Measurements from ENCODE around the gene SLC9A8.

DNA sequence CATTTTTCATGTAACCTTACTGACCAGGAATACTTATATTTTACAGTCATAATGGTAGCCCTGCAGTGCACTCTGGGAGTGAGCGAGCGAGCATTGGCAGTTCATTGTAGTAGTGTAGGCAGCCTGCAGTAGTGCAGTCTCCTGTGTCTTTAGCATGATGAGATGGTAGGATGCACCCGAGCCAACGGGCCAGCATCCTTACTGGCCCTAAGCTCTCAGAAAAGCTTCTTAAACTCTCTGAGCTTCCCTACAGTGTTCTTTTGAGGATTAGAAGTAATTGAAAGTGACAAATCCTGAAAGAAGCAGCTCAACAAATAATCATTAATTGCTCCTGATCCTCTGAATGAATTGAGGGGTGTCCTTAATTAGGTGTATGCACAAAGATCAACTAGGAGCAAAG, 20.9 kb downstream of the SLC9A8 start:
- TF ChIP-seq, protein P1, sequence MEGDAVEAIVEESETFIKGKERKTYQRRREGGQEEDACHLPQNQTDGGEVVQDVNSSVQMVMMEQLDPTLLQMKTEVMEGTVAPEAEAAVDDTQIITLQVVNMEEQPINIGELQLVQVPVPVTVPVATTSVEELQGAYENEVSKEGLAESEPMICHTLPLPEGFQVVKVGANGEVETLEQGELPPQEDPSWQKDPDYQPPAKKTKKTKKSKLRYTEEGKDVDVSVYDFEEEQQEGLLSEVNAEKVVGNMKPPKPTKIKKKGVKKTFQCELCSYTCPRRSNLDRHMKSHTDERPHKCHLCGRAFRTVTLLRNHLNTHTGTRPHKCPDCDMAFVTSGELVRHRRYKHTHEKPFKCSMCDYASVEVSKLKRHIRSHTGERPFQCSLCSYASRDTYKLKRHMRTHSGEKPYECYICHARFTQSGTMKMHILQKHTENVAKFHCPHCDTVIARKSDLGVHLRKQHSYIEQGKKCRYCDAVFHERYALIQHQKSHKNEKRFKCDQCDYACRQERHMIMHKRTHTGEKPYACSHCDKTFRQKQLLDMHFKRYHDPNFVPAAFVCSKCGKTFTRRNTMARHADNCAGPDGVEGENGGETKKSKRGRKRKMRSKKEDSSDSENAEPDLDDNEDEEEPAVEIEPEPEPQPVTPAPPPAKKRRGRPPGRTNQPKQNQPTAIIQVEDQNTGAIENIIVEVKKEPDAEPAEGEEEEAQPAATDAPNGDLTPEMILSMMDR (IDR thresholded peaks at IDR 0.05 in 2 of 3, conservative IDR thresholded peaks at IDR 0.05 in 1 of 3; ENCODE audit: borderline replicate concordance in 1 of 3, insufficient read depth in 1 of 3, low read depth in 2 of 3, low read length in 2 of 3), result no peak
- TF ChIP-seq, protein P2, sequence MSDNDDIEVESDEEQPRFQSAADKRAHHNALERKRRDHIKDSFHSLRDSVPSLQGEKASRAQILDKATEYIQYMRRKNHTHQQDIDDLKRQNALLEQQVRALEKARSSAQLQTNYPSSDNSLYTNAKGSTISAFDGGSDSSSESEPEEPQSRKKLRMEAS (IDR thresholded peaks at IDR 0.05), result no peak
- TF ChIP-seq EZH2 (IDR thresholded peaks at IDR 0.05) (no peak), POLR2AphosphoS5 (IDR thresholded peaks at IDR 0.05; ENCODE audit: low read depth, low read length) (no peak), EZH2phosphoT487 (IDR thresholded peaks at IDR 0.05; ENCODE audit: borderline replicate concordance) (no peak), ZBTB33 (IDR thresholded peaks at IDR 0.05; ENCODE audit: extremely low read depth, insufficient replicate concordance, low read length) (no peak), REST (IDR thresholded peaks at IDR 0.05; ENCODE audit: low read depth) (no peak), ELF1 (IDR thresholded peaks at IDR 0.05; ENCODE audit: borderline replicate concordance, low read depth) (no peak), POLR2A (IDR thresholded peaks at IDR 0.05; ENCODE audit: borderline replicate concordance, extremely low read depth, insufficient read depth, insufficient read length) (no peak), RAD21 (IDR thresholded peaks at IDR 0.05; ENCODE audit: low read depth) (no peak), YY1 (IDR thresholded peaks at IDR 0.05; ENCODE audit: extremely low read depth, insufficient replicate concordance, low read depth, low read length) (no peak), JUND (IDR thresholded peaks at IDR 0.05) (no peak), EGR1 (IDR thresholded peaks at IDR 0.05; ENCODE audit: low read depth) (no peak), SP1 (IDR thresholded peaks at IDR 0.05; ENCODE audit: low read depth) (no peak)
